Activated CD4-positive, alpha-beta T cell treated with anti-CD3 and anti-CD28 coated beads, Interleukin-2, amount 50 U/mL, for 24 hours (primary cell): Measurements from ENCODE around the gene DIO3.

ENCODE experiments used
- DNase-seq, 2 donors: peaks; one replicate each; pipeline ENCODE4 v3.0.0-alpha.2; 2020; ENCODE audit warnings: low read depth in 1 of 2, low spot score in 1 of 2

DIO3 gene

DNA sequence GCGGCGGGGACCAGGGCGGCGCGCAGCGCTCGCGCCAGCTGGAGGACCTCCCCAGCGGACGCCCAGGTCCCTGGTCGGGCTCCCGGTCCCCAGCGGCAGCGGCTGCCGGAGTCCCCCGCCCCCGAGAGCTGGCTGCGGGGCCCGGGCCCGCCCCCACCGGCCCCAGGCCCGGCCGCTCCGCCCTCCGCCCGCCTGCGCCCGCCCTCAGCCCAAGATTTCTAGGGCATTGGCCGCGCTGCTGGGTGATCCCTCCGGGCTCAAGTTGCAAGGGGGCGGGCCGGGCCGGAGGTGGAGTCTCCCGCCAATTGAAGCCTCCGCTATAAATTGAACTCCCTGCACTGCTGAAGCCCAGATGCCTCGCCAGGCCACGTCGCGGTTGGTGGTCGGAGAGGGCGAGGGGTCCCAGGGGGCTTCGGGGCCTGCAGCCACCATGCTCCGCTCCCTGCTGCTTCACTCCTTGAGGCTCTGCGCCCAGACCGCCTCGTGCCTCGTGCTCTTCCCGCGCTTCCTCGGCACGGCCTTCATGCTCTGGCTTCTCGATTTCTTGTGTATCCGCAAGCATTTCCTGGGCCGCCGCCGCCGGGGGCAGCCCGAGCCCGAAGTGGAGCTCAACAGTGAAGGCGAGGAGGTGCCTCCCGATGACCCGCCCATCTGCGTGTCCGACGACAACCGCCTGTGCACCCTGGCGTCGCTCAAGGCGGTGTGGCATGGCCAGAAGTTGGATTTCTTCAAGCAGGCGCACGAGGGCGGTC lies at the start of gene DIO3:
TSS of gene DIO3 (plus strand) at position 351 of the 752 bp plus-strand sequence.
- DNase-seq = no peak

DNA sequence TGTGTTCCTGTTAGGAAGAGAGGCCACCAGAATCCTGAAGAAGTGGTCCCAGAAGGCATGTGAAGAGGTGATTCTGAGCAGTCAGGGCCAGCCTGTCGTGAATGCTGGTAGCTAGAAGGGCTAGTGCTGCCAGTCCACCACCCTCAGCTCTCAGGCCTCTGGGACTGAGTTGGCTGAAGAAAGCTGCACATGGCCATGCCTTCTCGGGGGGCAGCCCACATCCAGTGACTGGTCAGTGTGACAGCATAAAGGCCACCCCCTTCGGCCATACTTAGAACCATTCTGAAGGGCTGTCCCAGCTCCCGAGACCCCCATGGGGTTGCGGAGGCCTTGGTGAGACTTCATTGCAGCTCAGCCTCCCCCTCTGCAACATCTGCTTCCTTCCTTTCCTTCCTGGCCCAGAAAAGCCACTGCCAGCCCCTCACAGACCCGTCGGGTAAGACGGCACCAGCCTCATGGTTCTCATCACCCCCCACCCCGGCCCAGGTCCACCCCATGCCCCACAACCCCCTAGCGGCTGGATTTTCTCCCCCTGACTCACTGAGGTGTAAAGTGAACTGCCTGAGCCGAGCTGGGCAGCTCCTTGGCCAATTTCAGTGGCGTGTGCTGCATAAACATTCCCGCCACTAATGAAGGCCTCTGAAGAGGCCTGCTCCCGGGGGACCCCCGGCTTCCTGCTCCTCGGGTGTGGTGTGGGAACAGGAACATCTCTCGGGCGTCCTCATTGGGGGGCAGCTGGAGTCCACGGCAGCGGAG lies 49.5 kb upstream of the DIO3 start:
- no peak for DNase-seq

DNA sequence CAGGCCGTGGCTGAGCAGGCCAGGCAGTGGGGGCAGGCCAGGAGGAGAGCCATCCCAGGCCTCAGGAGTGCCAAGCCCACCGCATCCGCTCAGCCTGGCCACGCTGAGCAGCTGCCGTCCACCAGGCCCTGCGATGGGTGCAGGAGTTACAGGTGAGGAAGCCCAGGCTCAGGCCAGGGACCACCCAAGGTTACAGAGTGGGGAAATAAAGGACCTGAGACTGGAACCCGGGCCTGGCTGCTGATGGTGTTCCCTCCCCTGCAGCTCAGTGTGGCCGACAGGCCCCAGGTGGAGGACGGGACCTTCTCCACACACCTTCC lies 49.0 kb upstream of the DIO3 start:
- no peak for DNase-seq

DNA sequence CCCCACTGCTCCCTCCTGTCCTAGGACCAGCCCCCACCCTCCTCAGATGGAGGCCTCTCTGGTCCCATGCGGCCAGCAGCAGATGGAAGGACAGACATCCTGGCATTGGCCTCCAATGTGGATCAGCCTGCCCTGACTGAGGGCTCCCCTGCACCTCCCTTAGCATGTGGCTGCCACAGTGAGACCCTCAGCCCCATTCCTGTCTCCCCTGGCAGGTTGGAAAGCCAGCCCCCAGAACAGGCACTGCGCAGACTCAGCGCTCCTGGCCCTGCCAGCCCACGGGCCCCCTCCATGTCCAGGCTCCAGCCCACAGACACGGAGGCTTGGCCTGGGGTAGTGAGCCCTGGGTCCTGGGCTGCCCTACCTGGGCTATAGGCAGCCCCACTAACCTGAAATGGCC lies 47.2 kb upstream of the DIO3 start:
- no peak for DNase-seq

DNA sequence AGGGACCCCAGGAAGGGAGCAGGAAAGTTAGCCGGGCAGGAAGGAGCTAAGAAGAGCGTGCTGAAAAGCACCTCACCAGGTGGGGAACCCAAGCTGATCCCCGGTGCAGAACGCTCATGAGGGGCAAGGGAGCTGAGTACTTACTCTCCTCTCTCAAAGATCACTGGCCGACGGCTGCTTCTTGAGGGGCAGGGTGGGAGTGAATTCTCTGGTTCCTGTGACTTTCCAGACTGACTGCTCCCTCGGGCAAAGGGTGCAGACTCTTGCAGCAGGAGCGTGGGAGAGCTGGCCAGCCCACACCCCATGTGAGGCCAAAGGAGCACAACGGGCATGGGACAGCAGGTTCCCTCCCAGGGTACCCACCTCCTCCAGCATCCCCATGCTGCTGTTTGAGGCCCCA lies 44.9 kb upstream of the DIO3 start:
- no peak for DNase-seq

DNA sequence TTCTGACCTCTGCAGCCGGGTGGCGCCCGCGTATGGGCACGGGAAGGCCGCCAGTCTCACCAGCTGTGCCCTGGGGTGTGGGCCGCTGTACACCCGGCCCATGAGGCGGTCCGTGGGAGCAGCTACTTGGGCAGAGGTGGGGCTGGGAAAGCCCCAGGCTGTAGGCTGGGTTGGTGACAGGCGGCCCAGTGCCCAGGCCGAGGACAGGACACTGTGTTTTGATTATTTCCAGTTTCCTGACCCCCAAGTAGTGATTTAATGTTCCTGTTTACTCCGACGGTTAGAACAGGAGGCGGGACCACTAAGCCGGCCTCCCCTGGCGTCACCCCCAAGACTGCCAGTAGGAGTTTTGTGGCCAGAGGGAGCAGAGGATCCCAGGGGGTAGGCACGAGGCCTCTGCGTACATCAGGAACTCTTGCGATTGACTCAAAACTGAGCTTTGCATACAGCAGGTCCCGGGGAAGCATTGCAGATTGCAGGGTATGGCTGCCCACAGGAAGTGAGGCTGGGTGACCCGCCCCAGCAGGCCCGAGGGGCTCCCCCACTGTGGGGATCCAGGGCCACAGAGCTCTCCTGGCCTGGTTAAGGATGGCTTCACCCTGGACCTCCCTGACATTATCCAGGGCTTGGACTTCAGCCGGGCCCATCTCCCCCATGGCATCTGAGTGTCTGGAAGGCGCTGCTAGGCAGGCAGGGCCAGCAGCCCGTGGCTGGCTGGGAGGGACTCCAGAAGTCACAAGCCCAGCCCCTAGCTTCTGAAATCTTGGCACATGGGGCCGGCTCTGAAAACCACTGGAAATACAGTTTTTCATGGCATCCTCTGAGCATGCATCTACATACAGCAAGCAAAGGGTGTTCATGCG lies 42.5 kb upstream of the DIO3 start:
- DNase-seq = no peak

DNA sequence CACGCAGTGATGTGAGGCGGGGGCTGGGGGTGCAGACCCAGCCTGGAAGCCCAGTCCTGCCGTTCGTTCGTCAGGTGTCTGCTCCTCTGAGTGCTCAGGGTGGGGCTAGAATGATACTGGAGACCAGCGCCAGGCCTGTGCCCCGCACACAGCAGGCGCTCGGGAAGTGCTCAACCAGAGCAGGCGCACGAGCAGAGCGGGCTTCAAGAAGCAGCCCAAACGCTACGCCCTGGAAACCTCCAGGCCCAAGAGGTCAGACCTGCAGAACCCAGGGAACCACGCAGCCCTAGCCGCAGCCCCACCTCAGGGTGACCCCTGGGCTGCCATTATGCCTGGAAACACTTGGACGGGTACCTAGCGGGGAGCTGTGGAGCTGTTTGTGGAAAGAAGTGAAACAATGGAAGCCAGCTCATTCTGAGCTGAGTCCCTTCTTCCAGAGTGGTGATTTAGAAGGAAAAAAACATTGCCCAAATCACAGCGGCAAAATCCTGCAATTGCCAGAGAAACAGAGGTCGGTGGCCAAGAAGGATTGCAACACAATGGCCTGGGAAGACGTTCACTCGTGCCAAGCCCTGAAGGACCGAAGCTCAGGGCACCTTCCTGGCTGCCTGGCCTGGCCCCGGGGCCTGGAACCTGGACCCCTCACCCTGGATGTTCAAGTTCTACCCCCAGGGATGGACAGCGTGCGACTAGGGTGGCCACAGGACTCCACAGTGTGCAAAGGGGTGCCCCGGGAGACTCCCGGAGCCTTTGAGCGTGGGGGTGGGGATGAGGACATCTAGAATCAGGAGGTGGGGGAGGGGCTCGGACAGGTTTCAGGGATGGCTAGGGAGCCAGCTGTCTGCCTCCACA lies 40.4 kb upstream of the DIO3 start:
- no peak for DNase-seq

DNA sequence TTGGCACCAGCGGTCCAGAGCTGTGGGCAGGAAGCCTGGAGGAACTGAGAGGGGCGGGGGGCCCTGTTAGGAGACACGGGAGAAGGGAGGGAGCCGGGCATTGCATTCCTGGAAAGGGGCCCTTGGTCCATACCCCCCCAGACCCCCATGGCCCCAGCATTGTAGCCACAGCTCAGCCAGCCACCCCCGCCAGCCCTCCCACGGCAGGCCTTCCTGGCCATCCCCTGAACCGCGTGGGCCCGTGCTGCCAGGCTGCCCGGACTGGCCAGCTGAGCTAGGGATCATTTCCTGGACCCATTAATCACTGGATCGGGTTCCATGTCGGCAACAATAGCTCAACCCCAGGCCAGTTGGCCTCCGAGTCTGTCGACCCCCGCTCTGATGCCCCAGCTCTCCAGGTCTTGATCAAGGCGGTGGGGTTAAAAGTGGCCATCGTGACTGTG lies 39.8 kb upstream of the DIO3 start:
- DNase-seq = no peak

DNA sequence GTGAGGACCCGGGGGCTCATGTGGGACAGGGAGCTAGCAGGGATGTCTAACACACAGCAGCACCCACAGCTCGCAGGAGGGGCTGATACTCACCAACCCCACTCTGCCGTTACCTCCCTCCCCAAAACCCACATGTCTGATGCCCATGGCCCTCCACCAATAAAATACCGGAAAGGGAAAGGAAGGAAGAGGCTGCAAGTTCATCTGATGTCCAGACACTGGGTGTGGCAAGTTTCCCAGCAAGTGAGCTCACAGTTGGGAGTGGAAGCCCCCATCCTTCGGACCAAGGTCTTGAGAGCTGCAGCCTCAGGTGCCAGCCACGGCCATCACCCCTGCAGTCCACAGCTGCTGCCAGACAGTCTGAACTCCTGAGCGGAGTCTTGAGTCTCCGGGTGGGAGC lies 39.3 kb upstream of the DIO3 start:
- DNase-seq = no peak

DNA sequence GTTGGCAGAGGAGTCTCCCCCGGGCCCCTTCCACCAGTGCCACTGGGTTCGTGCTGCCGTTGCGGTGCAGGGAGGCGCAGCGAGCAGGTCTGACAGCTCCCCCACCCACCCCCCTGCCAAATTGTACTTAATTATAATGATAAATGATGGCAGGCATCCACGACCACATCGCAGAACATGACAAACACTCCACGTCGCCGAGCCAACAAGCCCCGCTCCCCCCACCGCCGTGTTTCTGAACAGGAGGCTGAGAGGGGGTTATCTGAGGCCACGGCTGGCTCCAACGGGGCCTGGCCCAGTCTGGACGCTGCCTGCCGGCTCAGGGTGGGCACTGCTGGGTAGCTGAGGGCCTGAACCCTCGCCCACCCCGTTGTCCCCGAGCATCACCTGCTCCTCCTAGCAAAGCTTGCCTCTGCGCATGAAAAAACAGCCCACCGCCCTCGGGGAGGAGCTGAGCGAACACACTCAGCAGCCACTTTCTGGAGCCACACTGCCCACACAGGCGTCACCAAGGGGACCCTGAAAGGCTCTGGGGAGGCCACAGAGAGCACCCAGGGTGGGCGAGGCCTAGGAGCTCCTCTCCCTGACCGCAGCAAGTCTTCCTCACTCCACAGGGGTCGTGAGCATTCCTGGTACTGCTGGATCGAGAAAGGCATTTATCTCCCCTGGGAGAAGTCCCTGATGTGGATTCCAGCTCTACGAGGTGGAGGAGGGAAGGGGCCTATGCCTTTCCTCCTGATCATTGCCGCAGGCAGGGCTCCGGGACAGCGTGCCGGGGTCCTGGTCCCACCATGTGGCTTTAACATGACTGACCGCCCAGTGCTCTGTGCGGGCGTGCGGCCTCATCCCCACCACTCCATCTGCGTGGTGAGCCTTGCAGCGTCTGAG lies 35.4 kb upstream of the DIO3 start:
- DNase-seq = no peak

DNA sequence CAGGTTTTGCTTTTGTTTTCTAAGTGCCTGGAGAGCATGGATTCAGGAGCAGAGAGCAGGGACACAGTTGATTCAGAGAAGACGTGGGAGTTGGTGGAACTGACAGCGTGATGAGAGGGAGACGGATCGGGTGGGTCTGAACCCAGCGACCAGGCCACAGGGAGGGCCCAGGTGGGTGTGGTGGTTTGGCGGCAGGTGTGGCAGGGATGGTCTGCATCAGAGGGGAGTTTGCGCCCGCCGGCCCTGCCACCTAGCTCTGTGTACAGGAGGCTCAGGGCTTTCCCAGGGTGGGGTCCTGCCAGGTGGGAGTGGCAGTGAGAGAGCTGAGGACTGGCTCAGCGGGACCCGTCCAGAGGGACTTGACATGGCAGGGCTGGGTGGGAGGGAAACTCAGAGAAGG lies 33.3 kb upstream of the DIO3 start:
- DNase-seq = no peak

DNA sequence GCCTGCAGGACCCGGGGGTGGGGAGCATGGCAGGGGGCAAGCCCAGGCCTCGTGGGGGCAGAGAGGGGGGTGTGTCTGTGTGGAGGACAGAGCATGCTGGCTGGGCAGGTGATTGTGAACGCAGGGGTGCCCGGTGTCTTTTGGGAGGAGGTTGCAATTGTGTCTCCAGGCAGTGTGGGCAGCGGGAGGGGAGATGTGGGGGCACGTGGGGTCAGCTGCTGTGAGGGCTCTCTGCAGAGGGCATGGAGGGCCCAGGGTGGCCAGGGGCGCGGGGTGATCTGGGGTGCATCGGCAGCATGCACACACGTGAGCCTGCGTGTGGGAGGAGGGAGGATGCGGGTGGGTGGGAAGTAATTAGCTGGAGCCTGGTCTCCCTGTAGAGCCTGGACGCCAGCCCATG lies 32.2 kb upstream of the DIO3 start:
- no peak for DNase-seq

DNA sequence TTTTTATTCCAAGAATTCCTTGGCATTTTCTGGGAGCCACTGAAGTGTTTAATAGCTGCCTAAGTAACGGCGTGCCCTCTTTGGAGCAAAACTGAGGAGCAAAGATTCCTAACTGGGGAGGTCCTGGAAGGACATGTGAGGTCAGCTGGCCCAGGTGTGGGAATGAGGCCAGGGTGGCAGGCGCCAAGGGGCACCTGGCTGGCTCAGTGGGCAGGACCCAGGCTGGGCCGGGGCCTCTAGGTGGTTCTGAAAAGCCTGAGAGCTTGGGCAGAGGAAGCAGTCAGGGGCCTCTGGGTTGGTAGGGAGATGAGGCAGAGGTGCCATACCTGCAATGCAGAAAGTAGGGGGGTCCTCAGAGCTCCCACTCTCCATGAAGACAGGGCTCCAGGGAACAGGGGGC lies 27.1 kb upstream of the DIO3 start:
- no peak for DNase-seq

DNA sequence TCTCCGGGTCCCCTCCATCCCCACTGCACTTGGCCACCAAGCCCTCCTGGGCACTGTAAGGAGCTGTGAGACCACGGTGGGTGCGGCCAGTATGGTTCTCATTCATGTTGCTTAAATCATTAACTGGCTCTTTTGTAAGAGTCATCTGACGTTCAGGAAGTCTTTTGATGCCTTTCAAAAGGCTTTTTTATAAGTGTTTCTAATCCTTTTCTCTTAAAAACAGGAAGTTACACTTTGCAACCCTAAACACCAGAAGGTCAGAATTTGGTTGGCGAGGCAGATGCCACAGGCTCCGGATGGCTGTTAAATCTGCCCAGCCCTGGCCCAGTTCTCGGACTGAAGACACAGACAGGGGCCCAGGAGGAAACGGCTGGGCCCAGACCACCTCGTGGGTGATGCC lies 26.1 kb upstream of the DIO3 start:
- no peak for DNase-seq

DNA sequence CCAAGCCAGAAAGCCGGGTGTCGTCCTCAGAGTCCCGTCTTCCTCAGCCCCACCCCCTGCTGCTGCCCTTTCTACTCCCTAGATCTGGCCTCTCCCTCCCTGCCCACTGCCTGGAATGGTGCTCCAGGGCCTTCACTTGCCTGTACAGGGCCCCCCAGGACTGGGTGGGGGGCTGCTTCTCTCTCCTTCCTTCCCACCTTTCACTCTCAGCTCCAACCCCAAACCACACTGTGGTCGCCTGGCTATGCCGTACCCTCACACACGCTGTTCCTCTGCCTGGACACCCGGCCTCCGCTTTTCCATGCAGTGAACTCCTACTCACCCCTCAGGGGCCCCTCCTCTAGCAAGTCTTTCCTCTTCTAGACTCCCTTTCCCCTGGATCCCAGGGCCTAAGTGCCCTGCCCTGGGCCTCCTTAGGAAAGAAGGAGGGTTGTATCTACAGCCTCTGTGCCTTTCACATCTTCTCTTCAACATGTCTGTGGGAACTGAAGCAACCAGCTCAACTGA lies 25.5 kb upstream of the DIO3 start:
- DNase-seq = no peak

DNA sequence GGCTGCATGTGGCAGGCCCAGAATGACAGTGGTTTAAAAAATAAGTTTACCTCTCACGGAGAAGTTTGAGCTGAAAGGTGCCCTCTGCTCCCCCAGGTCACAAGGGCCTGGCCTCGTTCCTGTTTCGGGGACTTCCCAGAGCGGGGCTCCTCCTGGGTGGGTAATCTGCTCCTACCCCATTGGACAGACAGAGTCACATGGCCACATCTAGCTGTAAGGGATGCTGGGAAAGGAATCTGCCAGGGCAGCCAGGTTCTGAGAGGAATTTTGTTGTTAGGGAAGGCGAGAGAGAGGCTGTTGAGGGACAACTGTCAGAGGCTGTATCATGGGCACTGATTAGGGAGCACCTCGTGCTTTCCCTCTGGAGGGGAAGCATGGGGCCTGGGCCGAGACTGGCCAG lies 24.0 kb upstream of the DIO3 start:
- DNase-seq = no peak

DNA sequence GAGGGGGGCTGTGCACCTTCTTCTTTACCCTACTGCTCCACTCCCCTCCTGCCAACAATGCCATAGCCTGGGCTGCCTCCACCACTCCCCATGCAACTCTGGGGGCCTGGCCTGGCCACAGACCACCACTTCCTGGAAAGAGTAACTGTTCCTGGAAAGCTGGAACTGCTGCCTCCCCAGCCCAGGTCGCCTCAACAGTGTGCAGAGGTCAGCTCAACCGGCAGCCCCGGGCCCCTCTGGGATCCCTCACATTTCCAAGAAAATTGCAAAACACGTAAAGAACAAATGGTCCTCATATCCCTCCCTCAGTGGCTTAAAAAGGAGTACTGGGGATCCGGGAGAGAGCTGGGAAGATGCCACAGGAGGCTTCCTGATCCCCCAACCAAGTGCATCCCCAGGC lies 22.4 kb upstream of the DIO3 start:
- no peak for DNase-seq

DNA sequence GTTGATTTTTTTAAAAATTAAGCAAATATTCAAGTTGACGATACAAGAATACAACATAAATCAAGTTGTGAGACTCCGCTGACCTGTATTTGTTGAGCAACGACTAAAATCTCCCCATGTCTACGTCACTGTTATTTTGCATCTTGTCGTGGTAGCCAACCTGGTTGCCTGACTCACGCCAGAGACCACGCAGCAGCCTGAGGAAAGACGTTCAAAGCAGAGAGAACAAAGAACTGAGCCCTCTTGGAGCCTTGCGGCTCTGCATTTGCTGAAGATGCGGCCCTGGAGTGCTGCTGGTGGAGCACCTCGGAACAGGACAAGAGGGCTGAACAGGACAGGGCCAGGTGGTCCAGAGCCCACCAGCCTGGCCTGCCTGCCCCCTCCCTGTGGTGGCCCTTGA lies 21.4 kb upstream of the DIO3 start:
- no peak for DNase-seq

DNA sequence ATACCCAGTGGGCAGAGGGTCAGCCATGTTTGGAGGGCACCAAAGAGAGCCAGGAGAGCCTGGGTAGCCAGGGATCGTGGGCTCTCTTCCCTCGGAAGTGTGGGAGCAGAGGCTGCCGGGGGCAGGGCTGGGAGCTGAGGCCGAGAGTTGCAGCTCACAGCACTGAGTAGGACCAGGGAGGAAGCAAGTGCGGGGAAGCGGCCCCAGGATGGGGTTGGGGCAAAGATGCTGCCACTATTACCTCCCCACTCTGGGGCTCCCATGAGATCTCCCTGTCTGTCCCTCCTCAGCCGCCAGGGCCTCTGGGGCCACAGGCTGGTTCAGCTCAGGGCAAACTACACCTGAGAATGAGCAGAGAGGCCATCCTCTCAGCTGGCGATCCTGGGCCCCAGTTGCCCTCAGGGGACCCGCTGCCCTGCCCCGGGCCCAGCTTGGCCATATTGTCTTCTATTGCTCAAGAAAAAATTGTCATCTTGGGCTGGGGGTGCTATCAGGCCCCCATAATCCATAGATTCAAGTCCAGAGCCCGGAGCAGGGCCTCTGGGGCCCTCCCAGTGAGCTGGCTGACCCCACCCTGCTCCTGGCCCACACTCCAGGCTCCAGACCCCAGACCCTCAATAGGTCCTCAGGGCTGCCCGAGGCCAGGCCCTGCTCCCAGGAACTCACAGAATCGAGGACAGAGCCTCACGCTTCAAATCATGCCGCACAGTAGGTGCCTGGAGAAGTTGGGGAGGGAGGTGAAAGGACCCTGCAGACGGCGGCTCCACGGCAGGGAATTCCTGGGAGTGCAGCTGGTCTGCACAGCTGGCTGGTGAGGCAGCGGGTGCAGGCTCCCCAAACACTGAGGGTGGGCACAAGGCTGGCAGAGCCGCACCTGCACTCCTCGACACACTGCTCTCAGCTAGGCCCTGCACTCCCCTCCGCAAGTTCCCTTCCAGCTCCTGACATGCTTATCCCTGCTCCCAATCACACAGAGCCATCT lies 20.5 kb upstream of the DIO3 start:
- DNase-seq = no peak
